Measurements from ENCODE around the gene EEPD1.

The EEPD1 gene

GRCh38 chr7:36306222-36306621, 153.2 kb downstream of the EEPD1 start:
- no peak for ATAC-seq
- TF ChIP-seq ZFP30 (CRISPR knock-in tag; IDR thresholded peaks at IDR 0.05) (no peak), ZNF565 (CRISPR knock-in tag; conservative IDR thresholded peaks at IDR 0.05; ENCODE audit: low read depth) (no peak), RARB (CRISPR knock-in tag; IDR thresholded peaks at IDR 0.05) (no peak), TSHZ2 (CRISPR knock-in tag; IDR thresholded peaks at IDR 0.05) (no peak), GLIS3 (CRISPR knock-in tag; IDR thresholded peaks at IDR 0.05) (no peak), ZC3H10 (CRISPR knock-in tag; IDR thresholded peaks at IDR 0.05) (no peak), PPARA (CRISPR knock-in tag; IDR thresholded peaks at IDR 0.05; ENCODE audit: borderline replicate concordance) (no peak), SNAI2 (CRISPR knock-in tag; IDR thresholded peaks at IDR 0.05) (no peak), CSRNP3 (CRISPR knock-in tag; IDR thresholded peaks at IDR 0.05) (no peak), ARNTL (CRISPR knock-in tag; IDR thresholded peaks at IDR 0.05; ENCODE audit: borderline replicate concordance, low read depth) (no peak), ZFP3 (CRISPR knock-in tag; IDR thresholded peaks at IDR 0.05) (no peak), CREB5 (CRISPR knock-in tag; IDR thresholded peaks at IDR 0.05; ENCODE audit: low read depth) (no peak), OSR1 (CRISPR knock-in tag; IDR thresholded peaks at IDR 0.05) (no peak), CSDC2 (CRISPR knock-in tag; IDR thresholded peaks at IDR 0.05) (no peak)

GRCh38 chr7:36306722-36307121, 153.7 kb downstream of the EEPD1 start:
- ATAC-seq, result no peak
- TF ChIP-seq ZFP30 (CRISPR knock-in tag; IDR thresholded peaks at IDR 0.05), result no peak
- TF ChIP-seq ZNF8 (CRISPR knock-in tag; IDR thresholded peaks at IDR 0.05), result no peak
- TF ChIP-seq SNAI2 (CRISPR knock-in tag; IDR thresholded peaks at IDR 0.05), result no peak
- no peak for TF ChIP-seq RARB (CRISPR knock-in tag; IDR thresholded peaks at IDR 0.05)

- no peak for ATAC-seq
- TF ChIP-seq CSDC2 (CRISPR knock-in tag; IDR thresholded peaks at IDR 0.05) (no peak), ZFP30 (CRISPR knock-in tag; IDR thresholded peaks at IDR 0.05) (no peak)
Observed at GRCh38 chr7:36308031-36308430, 155.0 kb downstream of the EEPD1 start.

- ATAC-seq, result no peak
- TF ChIP-seq ESRRG (CRISPR knock-in tag; IDR thresholded peaks at IDR 0.05) (no peak), GLIS3 (CRISPR knock-in tag; IDR thresholded peaks at IDR 0.05) (no peak), RARB (CRISPR knock-in tag; IDR thresholded peaks at IDR 0.05) (no peak), ZC3H10 (CRISPR knock-in tag; IDR thresholded peaks at IDR 0.05) (no peak), CSRNP3 (CRISPR knock-in tag; IDR thresholded peaks at IDR 0.05) (no peak), PATZ1 (CRISPR knock-in tag; IDR thresholded peaks at IDR 0.05; ENCODE audit: borderline replicate concordance) (no peak), POU6F1 (CRISPR knock-in tag; IDR thresholded peaks at IDR 0.05; ENCODE audit: borderline replicate concordance, low read depth) (no peak), ZFP3 (CRISPR knock-in tag; IDR thresholded peaks at IDR 0.05) (no peak), ZNF8 (CRISPR knock-in tag; IDR thresholded peaks at IDR 0.05) (no peak), CSDC2 (CRISPR knock-in tag; IDR thresholded peaks at IDR 0.05) (no peak), PPARA (CRISPR knock-in tag; IDR thresholded peaks at IDR 0.05; ENCODE audit: borderline replicate concordance) (no peak), TOX (CRISPR knock-in tag; IDR thresholded peaks at IDR 0.05; ENCODE audit: borderline replicate concordance) (no peak), CREB5 (CRISPR knock-in tag; IDR thresholded peaks at IDR 0.05; ENCODE audit: low read depth) (no peak), OSR1 (CRISPR knock-in tag; IDR thresholded peaks at IDR 0.05) (no peak), ZNF70 (CRISPR knock-in tag; IDR thresholded peaks at IDR 0.05) (no peak), ZFP30 (CRISPR knock-in tag; IDR thresholded peaks at IDR 0.05) (no peak), TCF4 (CRISPR knock-in tag; IDR thresholded peaks at IDR 0.05; ENCODE audit: borderline replicate concordance) (no peak)
Observed at GRCh38 chr7:36309301-36309700, 156.2 kb downstream of the EEPD1 start.

All from SK-N-SH treated with all-trans-retinoic acid at 6 μM for 48 hours (cell line).